Keratinocyte (primary cell): Measurements from ENCODE around the gene CPS1. TPM values are rescaled to one million over a fixed set of nuclear protein-coding genes. Genes with fewer than 3 reads are reported as not detected.

ENCODE experiments used
- DNase-seq: peaks from one replicate; pipeline ENCODE4 v3.0.0-alpha.2; 2011; ENCODE audit warnings: low read depth, missing footprints, low spot score
- FAIRE-seq: peaks from 2 replicates; lab custom pipeline; 2011; peaks lifted over from hg19 to GRCh38; lab: Jason Lieb, UNC
- H2AFZ ChIP-seq: 2 replicates; pipeline ENCODE4 v1.6.0; 2012; ENCODE audit warnings: low read length, control low read depth, inconsistent platforms; ENCODE audit not compliant: control insufficient read depth
- H3K27ac ChIP-seq: 2 replicates; pipeline ENCODE4 v1.5.1; 2011; ENCODE audit warnings: low read length; ENCODE audit not compliant: control insufficient read depth, insufficient read depth
- H3K27me3 ChIP-seq: 3 replicates; pipeline ENCODE4 v1.6.0; 2011; ENCODE audit warnings: low read length; ENCODE audit not compliant: control insufficient read depth, insufficient read depth; ENCODE audit errors: extremely low read depth
- H3K36me3 ChIP-seq, 2 experiments: 2 replicates in 1 of 2; 3 replicates in 1 of 2; pipeline ENCODE4 v1.5.1; 2011; ENCODE audit warnings: low read length in 2 of 2, mild to moderate bottlenecking in 1 of 2; ENCODE audit not compliant: control insufficient read depth in 2 of 2, insufficient read depth in 2 of 2; ENCODE audit errors: extremely low read depth in 1 of 2
- H3K4me1 ChIP-seq: 3 replicates; pipeline ENCODE4 v1.5.1; 2011; ENCODE audit warnings: low read length; ENCODE audit not compliant: control insufficient read depth, insufficient read depth; ENCODE audit errors: extremely low read depth
- H3K4me2 ChIP-seq: 3 replicates; pipeline ENCODE4 v1.6.0; 2011; ENCODE audit warnings: low read depth, low read length; ENCODE audit not compliant: control insufficient read depth, insufficient read depth; ENCODE audit errors: extremely low read depth
- H3K4me3 ChIP-seq, 3 experiments: fragments of 200-600 bp in 1 of 3; sonication (generic) in 1 of 3; 2 replicates in 2 of 3; 3 replicates in 1 of 3; pipeline ENCODE4 v1.5.1; 2011 to 2016; ENCODE audit warnings: low read length in 3 of 3, mild to moderate bottlenecking in 3 of 3, control low read depth in 2 of 3, inconsistent platforms in 1 of 3, low read depth in 1 of 3, mixed read lengths in 1 of 3, mixed run types in 1 of 3, moderate library complexity in 1 of 3; ENCODE audit not compliant: control insufficient read depth in 2 of 3, insufficient read depth in 2 of 3; ENCODE audit errors: extremely low read depth in 1 of 3
- H3K79me2 ChIP-seq: 2 replicates; pipeline ENCODE4 v1.6.0; 2012; ENCODE audit warnings: low read length; ENCODE audit not compliant: control insufficient read depth, insufficient read depth
- H3K9ac ChIP-seq: 3 replicates; pipeline ENCODE4 v1.6.0; 2011; ENCODE audit warnings: low read length; ENCODE audit not compliant: control insufficient read depth, insufficient read depth; ENCODE audit errors: extremely low read depth
- H3K9me1 ChIP-seq: 3 replicates; pipeline ENCODE4 v1.6.0; 2011; ENCODE audit warnings: low read length; ENCODE audit not compliant: control insufficient read depth, insufficient read depth; ENCODE audit errors: extremely low read depth
- H3K9me3 ChIP-seq: 2 replicates; pipeline ENCODE4 v1.5.1; 2012; ENCODE audit warnings: low read depth, low read length; ENCODE audit not compliant: control insufficient read depth
- H4K20me1 ChIP-seq: 3 replicates; pipeline ENCODE4 v1.6.0; 2011; ENCODE audit warnings: low read length; ENCODE audit not compliant: control insufficient read depth, insufficient read depth; ENCODE audit errors: extremely low read depth
- CTCF ChIP-seq, 3 experiments: IDR thresholded peaks in 1 of 3; conservative IDR thresholded peaks in 1 of 3; optimal IDR thresholded peaks in 1 of 3; 2 replicates in 2 of 3; 3 replicates in 1 of 3; pipeline versions ENCODE3 to v1.5.1; 2011; ENCODE audit warnings: low read length in 3 of 3, mild to moderate bottlenecking in 3 of 3, moderate library complexity in 2 of 3, control low read depth in 1 of 3, inconsistent platforms in 1 of 3; ENCODE audit not compliant: insufficient read depth in 2 of 3; ENCODE audit errors: extremely low read depth in 1 of 3
- EZH2 ChIP-seq: IDR thresholded peaks from one replicate; pipeline ENCODE4 v1.6.1; 2012; ENCODE audit warnings: inconsistent platforms, mild to moderate bottlenecking, low read length, moderate library complexity
- dilution Hi-C: fragments of 300-500 bp; cut with MboI; formaldehyde crosslinking; loops from one replicate; pipeline ENCODE4 v1.7.0; 2020; ENCODE audit warnings: low sequenced_read_pairs; ENCODE audit not compliant: extremely low pct_ligation_motif_present
- polyA plus RNA-seq, 5 experiments: library from polyadenylated mRNA; depleted of rRNA in 3 of 5; stranded (reverse) in 3 of 5; stranded (forward) in 1 of 5; unstranded in 1 of 5; fragments of >200 nt; gene quantifications; 1 replicate in 1 of 5; 2 replicates in 3 of 5; 3 replicates in 1 of 5; pipeline versions ENCODE4 v1.2.1 to v1.2.3, GENCODE V29; 2011 to 2012; ENCODE audit warnings: missing spikeins in 2 of 5, low read depth in 1 of 5, low replicate concordance in 1 of 5

Gene CPS1
- polyA plus RNA-seq, 1 donor (not counting 4 experiments of a cell fraction or from before 2014, with no cell fraction given): 33.0 TPM

DNA sequence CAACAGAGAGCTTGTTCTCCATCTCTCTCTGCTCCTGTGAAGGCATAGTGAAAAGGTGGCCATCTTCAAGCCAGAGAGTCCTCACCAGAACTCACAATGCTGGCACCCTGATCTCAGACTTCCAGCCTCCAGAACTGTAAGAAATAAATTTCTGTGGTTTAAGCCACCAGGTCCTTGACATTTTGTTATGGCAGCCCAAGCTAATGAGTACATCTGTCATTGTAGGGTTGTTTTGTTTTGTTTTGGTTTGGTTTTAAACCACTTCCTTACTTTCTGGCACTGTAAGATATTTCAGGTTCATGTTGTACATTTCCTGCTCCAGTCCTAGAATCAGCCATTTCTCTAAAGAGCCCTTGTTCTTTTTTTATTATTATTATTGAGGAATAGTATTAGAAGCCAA, 171.2 kb downstream of the CPS1 start:
- H3K79me2 ChIP-seq: no peaks in the 10 kb centered on the region
- H3K4me1 ChIP-seq: no peaks in the 10 kb centered on the region
- no peaks in the 10 kb centered on the region for H3K27me3 ChIP-seq
- FAIRE-seq (no peak), DNase-seq (no peak)
- dilution Hi-C loops: no loop called here
- no peak overlapping the region for H3K27ac ChIP-seq
- H3K4me3 ChIP-seq: no peak overlapping the region
- no peaks in the 10 kb centered on the region for H3K9me3 ChIP-seq
- no peak for TF ChIP-seq CTCF (optimal IDR thresholded peaks at IDR 0.05 in 1 of 3, IDR thresholded peaks at IDR 0.05 in 1 of 3, conservative IDR thresholded peaks at IDR 0.05 in 1 of 3; ENCODE audit: extremely low read depth in 1 of 3, insufficient read depth in 2 of 3, low read length in 3 of 3)
- TF ChIP-seq EZH2: no peak
- no peak overlapping the region for H3K9ac ChIP-seq
- no peak overlapping the region for H2AFZ ChIP-seq
- H3K9me1 ChIP-seq: no peaks in the 10 kb centered on the region
- H3K4me2 ChIP-seq: no peak overlapping the region
- H4K20me1 ChIP-seq: no peaks in the 10 kb centered on the region
- no peaks in the 10 kb centered on the region for H3K36me3 ChIP-seq

Other genes starting within 250 kb of the CPS1 start
- not detected in 3 replicates for gene MYL1, start 241.4 kb upstream of the CPS1 start, polyA plus RNA-seq
- gene LANCL1, start 79.8 kb upstream of the CPS1 start, polyA plus RNA-seq: 70.1 to 91.5 TPM (median 86.4 TPM) in 3 replicates